Activated T-cell treated with anti-CD3 and anti-CD28 coated beads for 48 hours (primary cell): Measurements from ENCODE around the gene HOXC9.

Experiments
- DNase-seq: peaks from one replicate; pipeline ENCODE4 v3.0.0-alpha.2; 2020; ENCODE audit warnings: low read depth

The HOXC9 gene

GRCh38 chr12:54000116-54001114 is at the start of gene HOXC9:
Gene HOXC9, plus strand, starts transcription at chr12:54000161. Its CDS starts 28 bp downstream, at chr12:54000189.
- no peak for DNase-seq

GRCh38 chr12:53950437-53950773 is 49.6 kb upstream of the HOXC9 start:
- DNase-seq = no peak

- DNase-seq = no peak
Measured at GRCh38 chr12:53950789-53951576, 49.0 kb upstream of the HOXC9 start.

- DNase-seq = no peak
Measured at GRCh38 chr12:53951577-53952334, 48.2 kb upstream of the HOXC9 start.

GRCh38 chr12:53952335-53952694 is 47.6 kb upstream of the HOXC9 start:
- no peak for DNase-seq

GRCh38 chr12:53952871-53953734 is 46.9 kb upstream of the HOXC9 start:
- no peak for DNase-seq

- DNase-seq = no peak
Measured at GRCh38 chr12:53953831-53954693, 45.9 kb upstream of the HOXC9 start.

- DNase-seq = no peak
Measured at GRCh38 chr12:53954694-53955035, 45.3 kb upstream of the HOXC9 start, which contains the start of gene HOXC12. Gene HOXC12, plus strand, starts transcription at chr12:53954903. Its CDS starts 27 bp downstream, at chr12:53954930.

GRCh38 chr12:53955036-53955775 is 44.8 kb upstream of the HOXC9 start:
- no peak for DNase-seq

- no peak for DNase-seq
Measured at GRCh38 chr12:53955776-53956250, 44.1 kb upstream of the HOXC9 start.

- no peak for DNase-seq
Measured at GRCh38 chr12:53956251-53956887, 43.6 kb upstream of the HOXC9 start.

GRCh38 chr12:53956914-53957536 is 42.9 kb upstream of the HOXC9 start:
- no peak for DNase-seq

- no peak for DNase-seq
Measured at GRCh38 chr12:53958128-53958527, 41.8 kb upstream of the HOXC9 start.

GRCh38 chr12:53959314-53959713 is 40.6 kb upstream of the HOXC9 start:
- DNase-seq = no peak

- DNase-seq = no peak
Measured at GRCh38 chr12:53960187-53961024, 39.6 kb upstream of the HOXC9 start.

GRCh38 chr12:53961025-53961761 is 38.8 kb upstream of the HOXC9 start:
- DNase-seq = no peak

GRCh38 chr12:53963005-53963404 is 37.0 kb upstream of the HOXC9 start:
- DNase-seq = no peak
